Stomach (tissue), 9 donors: ENCODE measurements around the gene ILF3. TPM values are rescaled to one million over a fixed set of nuclear protein-coding genes. Genes with fewer than 3 reads are reported as not detected.

Source experiments
- DNase-seq, 2 donors: peaks; one replicate each; pipeline versions ENCODE4 v3.0.0 to v3.0.0-alpha.2; 2013 to 2019
- H3K27ac ChIP-seq, 5 donors: fragments of 200-600 bp in 4 of 5; sonication (generic) in 4 of 5; one replicate each; pipeline ENCODE4 v1.5.1; 2013 to 2019; ENCODE audit warnings: mild to moderate bottlenecking in 1 of 5, moderate library complexity in 1 of 5
- H3K27me3 ChIP-seq, 3 donors: fragments of 200-600 bp; sonication (generic); one replicate each; pipeline ENCODE4 v1.5.1; 2017 to 2019; ENCODE audit warnings: mixed run types in 1 of 3
- H3K36me3 ChIP-seq, 4 donors: fragments of 200-600 bp; sonication (generic); 1 replicate in 3 of 4; 2 replicates in 1 of 4; pipeline ENCODE4 v1.5.1; 2016 to 2019
- H3K4me1 ChIP-seq, 4 donors: fragments of 200-600 bp; sonication (generic); one replicate each; pipeline ENCODE4 v1.5.1; 2016 to 2019
- H3K4me3 ChIP-seq, 4 donors: fragments of 200-600 bp; sonication (generic) in 3 of 4; one replicate each; pipeline ENCODE4 v1.5.1; 2016 to 2019; ENCODE audit warnings: mild to moderate bottlenecking in 1 of 4
- H3K9me3 ChIP-seq, 4 donors: fragments of 200-600 bp; sonication (generic); one replicate each; pipeline ENCODE4 v1.5.1; 2016 to 2019
- CTCF ChIP-seq, 7 experiments: fragments of 450-650 bp in 4 of 7; fragments of 200-600 bp in 3 of 7; sonication (generic) in 3 of 7; IDR thresholded peaks; one replicate each; pipeline ENCODE4 v1.5.1; 2016 to 2019; ENCODE audit warnings: antibody characterized with exemption in 7 of 7, control low read depth in 2 of 7, mild to moderate bottlenecking in 1 of 7
- EP300 ChIP-seq: sonication (generic); formaldehyde crosslinking; IDR thresholded peaks from one replicate; pipeline ENCODE4 v1.6.1; 2017; ENCODE audit warnings: antibody characterized with exemption
- POLR2A ChIP-seq, 4 donors: fragments of 450-650 bp; IDR thresholded peaks; one replicate each; pipeline ENCODE4 v1.6.1; 2016; ENCODE audit warnings: antibody characterized with exemption in 4 of 4, control low read depth in 2 of 4, mild to moderate bottlenecking in 1 of 4, moderate library complexity in 1 of 4
- POLR2AphosphoS5 ChIP-seq, 3 donors: sonication (generic); formaldehyde crosslinking; IDR thresholded peaks; one replicate each; pipeline ENCODE4 v1.6.1; 2016; ENCODE audit warnings: antibody characterized with exemption in 3 of 3
- WGBS, 5 donors: extraction: QIAGEN DNeasy Blood & Tissue Kit in 3 of 5; methylation state at CpG; one replicate each; pipeline versions ENCODE4 v1.1.5 to v1.1.7; 2013 to 2018; 5-methylcytosine and 5-hydroxymethylcytosine counted together
- intact Hi-C: fragments of 100-400 bp; cut with DNase I; formaldehyde crosslinking; loops from one replicate; pipeline ENCODE4 v1.15.1; 2023; ENCODE audit warnings: low total_unique reads
- polyA plus RNA-seq, 3 donors: library from polyadenylated mRNA; stranded (reverse); fragments of 200-250 nt; gene quantifications; one replicate each; pipeline ENCODE4 v1.2.3, GENCODE V29; 2013
- total RNA-seq, 5 donors: library from RNA; depleted of rRNA; stranded (reverse); fragments of >200 nt; gene quantifications; one replicate each; pipeline versions ENCODE4 v1.1.0 to v1.2.3, GENCODE V29; 2014 to 2016
- donor health status: healthy with polysubstance abuse.
- donor health status: Bipolar disorder and iron deficiency.
- donor health status: healthy.

Gene ILF3
- total and polyA plus RNA-seq, 8 donors: 33.5 to 381 (median 90.4) TPM

DNA sequence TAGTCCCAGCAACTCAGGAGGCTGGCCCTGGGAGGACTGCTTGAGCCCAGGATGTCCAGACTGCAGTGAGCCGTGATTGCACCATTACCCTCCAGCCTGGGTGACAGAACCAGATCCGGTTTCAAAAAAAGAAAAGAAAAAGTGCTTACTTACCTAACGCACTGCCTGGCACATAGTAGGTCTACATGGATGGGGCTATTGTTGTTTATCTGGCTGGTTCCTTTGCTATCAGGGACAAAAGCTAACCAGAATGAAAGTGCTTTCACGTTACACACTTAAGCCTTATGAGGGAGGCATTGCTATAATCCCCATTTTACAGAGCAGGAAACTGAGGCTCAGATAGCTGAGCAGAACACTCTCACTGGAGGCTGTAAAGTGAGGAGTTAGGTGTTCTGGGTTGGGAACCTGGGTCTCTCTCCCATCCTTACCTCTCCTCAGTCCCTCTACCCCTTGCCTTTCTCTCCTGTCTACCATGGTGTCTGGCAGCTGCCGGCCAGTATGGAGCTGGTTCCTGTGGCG, 66.5 kb downstream of the ILF3 start:
- Histone ChIP-seq H3K9me3 (no peaks in the 10 kb centered on the region), H3K27me3 (no peaks in the 10 kb centered on the region), H3K36me3 (peaks cover 0 to 36% (median 21%) of the 10 kb centered on the region in 4 donors), H3K4me1 (peaks cover 41 to 79% (median 73%) of the 10 kb centered on the region in 4 donors), H3K27ac (peak overlapping the region in 4 of 5 donors; percentile 7 to 94 (median 91)), H3K4me3 (peak overlapping the region in 2 of 4 donors; percentile 63 to 93)
- no peak for DNase-seq
- TF ChIP-seq EP300 (no peak), POLR2AphosphoS5 (IDR thresholded peaks at IDR 0.05) (no peak), CTCF (IDR thresholded peaks at IDR 0.05) (no peak), POLR2A (IDR thresholded peaks at IDR 0.05) (no peak)
- 82 to 87% (median 85%) methylated on average over 6 of the region's 6 CpGs for WGBS, 5 donors
- intact Hi-C loops: no loop called here

DNA sequence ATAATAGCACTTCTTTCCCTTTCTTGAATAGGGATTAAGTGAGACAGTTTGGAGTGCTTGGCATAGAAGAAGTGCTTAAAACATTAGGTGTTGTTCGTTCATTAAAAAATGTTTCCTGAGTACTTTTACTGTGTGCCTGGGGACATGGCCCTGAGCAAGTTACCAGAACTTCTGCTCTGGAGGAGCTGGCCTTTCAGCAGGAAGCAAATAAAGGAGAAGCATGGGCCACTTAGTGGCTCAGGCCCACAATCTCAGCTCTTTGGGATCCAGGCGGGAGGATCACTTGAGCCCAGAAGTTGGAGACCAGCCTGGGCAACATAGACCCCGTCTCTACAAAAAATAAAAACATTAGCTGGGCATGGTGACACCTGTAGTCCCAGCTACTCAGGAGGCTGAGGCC, 69.4 kb downstream of the ILF3 start:
- Histone ChIP-seq H3K27ac (no peak overlapping the region), H3K9me3 (no peaks in the 10 kb centered on the region), H3K36me3 (peaks cover 0 to 36% (median 21%) of the 10 kb centered on the region in 4 donors), H3K27me3 (no peaks in the 10 kb centered on the region), H3K4me3 (no peak overlapping the region), H3K4me1 (peaks cover 43 to 99% (median 93%) of the 10 kb centered on the region in 4 donors)
- DNase-seq: no peak
- 76 to 92% (median 86%) methylated on average over 3 of the region's 3 CpGs for WGBS, 5 donors
- no peak for TF ChIP-seq POLR2A (IDR thresholded peaks at IDR 0.05)
- no peak for TF ChIP-seq CTCF (IDR thresholded peaks at IDR 0.05)
- no peak for TF ChIP-seq POLR2AphosphoS5 (IDR thresholded peaks at IDR 0.05)
- no peak for TF ChIP-seq EP300
- intact Hi-C loops: no loop called here

DNA sequence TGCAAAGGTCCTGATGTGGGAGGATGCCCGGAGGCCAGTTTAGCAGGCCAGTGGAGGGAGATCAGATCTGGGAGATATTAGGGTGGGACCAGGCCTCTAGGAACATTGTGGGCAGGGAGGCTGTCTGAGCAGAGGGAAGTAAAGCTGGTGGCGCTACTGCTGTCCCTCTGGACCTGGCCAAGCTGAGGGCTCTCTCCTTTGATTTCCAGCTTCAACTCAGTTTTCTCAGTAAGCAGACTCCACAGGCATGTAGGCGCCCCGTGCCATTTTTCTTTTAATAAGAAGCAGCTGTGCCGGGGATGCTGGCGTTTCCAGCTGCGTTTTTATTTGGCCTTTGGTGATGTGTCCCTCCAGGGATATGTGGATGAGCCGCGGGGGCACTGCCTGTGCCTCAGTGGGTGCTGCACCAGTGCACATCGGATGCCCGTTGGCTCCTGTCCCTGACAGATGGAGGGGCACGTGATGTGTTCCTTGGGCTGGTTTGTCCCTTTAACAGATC, 70.5 kb downstream of the ILF3 start:
- H3K9me3 ChIP-seq: no peaks in the 10 kb centered on the region
- 75 to 85% (median 78%) methylated on average over 12 of the region's 12 CpGs for WGBS, 5 donors
- H3K27ac ChIP-seq: peak overlapping the region in 3 of 5 donors; percentile 3 to 74 (median 60)
- H3K27me3 ChIP-seq: no peaks in the 10 kb centered on the region
- DNase-seq: no peak
- peaks cover 0 to 37% (median 21%) of the 10 kb centered on the region in 4 donors for H3K36me3 ChIP-seq
- H3K4me1 ChIP-seq: peaks cover 36 to 100% (median 91%) of the 10 kb centered on the region in 4 donors
- no peak for TF ChIP-seq EP300
- no peak for TF ChIP-seq POLR2AphosphoS5 (IDR thresholded peaks at IDR 0.05)
- no peak for TF ChIP-seq POLR2A (IDR thresholded peaks at IDR 0.05)
- no peak for TF ChIP-seq CTCF (IDR thresholded peaks at IDR 0.05)
- no peak overlapping the region for H3K4me3 ChIP-seq
- intact Hi-C loops: no loop called here

DNA sequence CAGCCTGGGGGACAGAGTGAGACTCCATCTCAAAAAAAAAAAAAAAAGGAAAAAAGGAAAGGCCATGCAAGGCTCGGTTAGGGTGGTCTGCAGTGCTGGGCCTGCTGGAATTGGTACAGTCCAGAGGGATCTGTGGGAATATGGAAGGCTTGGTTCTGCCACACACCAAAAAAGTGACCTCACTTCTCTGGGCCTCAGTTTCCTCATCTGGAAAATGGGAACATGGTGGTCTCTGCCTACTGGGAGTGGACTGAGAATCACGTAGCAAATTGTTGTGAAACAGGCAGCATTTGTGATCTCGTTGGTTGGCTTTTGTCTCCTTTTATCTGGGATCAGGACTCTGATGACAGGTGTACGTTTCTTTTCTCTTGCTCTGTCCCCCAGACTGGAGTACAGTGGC, 71.3 kb downstream of the ILF3 start:
- H3K27me3 ChIP-seq: no peaks in the 10 kb centered on the region
- intact Hi-C loops: no loop called here
- peaks cover 31 to 100% (median 90%) of the 10 kb centered on the region in 4 donors for H3K4me1 ChIP-seq
- H3K36me3 ChIP-seq: peaks cover 0 to 40% (median 20%) of the 10 kb centered on the region in 4 donors
- peak overlapping the region; percentile 49 to 76 (median 60) for H3K27ac ChIP-seq
- no peak for TF ChIP-seq POLR2A (IDR thresholded peaks at IDR 0.05)
- no peak for TF ChIP-seq POLR2AphosphoS5 (IDR thresholded peaks at IDR 0.05)
- no peak for TF ChIP-seq EP300
- no peak for TF ChIP-seq CTCF (IDR thresholded peaks at IDR 0.05)
- no peaks in the 10 kb centered on the region for H3K9me3 ChIP-seq
- WGBS, 5 donors: 60 to 79% (median 73%) methylated on average over 4 of the region's 4 CpGs
- no peak for DNase-seq
- H3K4me3 ChIP-seq: peak overlapping the region in 1 of 4 donors; percentile 0
